Activated CD4-positive, alpha-beta T cell treated with anti-CD3 and anti-CD28 coated beads, Interleukin-2, amount 10 ng/mL, durations not matched to agents 7 days and 5 days (primary cell): Measurements from ENCODE around the gene PRKCA. TPM values are rescaled to one million over a fixed set of nuclear protein-coding genes. Genes with fewer than 3 reads are reported as not detected.

ENCODE experiments used
- CTCF ChIA-PET: fragments of 350-600 bp; sonication (Branson Sonifier 250); formaldehyde crosslinking; loops from one replicate; lab custom pipeline; 2021; ENCODE audit warnings: antibody characterized with exemption; lab: Charles Lee
- POLR2A ChIA-PET: fragments of 350-600 bp; sonication (Branson Sonifier 250); formaldehyde crosslinking; loops from one replicate; lab custom pipeline; 2021; ENCODE audit warnings: antibody characterized with exemption; lab: Charles Lee
- DNase-seq: peaks from one replicate; pipeline ENCODE4 v3.0.0-alpha.2; 2020
- H3K27ac Mint-ChIP-seq: one replicate; pipeline ENCODE4 v1.8.0; 2021; ENCODE audit warnings: mild to moderate bottlenecking, moderate library complexity, mixed read lengths
- H3K27me3 Mint-ChIP-seq: one replicate; pipeline ENCODE4 v1.8.0; 2021; ENCODE audit warnings: mixed read lengths
- H3K36me3 Mint-ChIP-seq: one replicate; pipeline ENCODE4 v1.8.0; 2021; ENCODE audit warnings: low read depth, mixed read lengths
- H3K4me1 Mint-ChIP-seq: one replicate; pipeline ENCODE4 v1.8.0; 2021; ENCODE audit warnings: mixed read lengths
- H3K4me3 Mint-ChIP-seq: one replicate; pipeline ENCODE4 v1.8.0; 2021; ENCODE audit warnings: mild to moderate bottlenecking, moderate library complexity, mixed read lengths
- H3K9me3 Mint-ChIP-seq: one replicate; pipeline ENCODE4 v1.8.0; 2021; ENCODE audit warnings: mixed read lengths
- total RNA-seq, 2 experiments: library from RNA; stranded (reverse); gene quantifications; one replicate each; pipeline ENCODE4 v1.2.3, GENCODE V29; 2021

The PRKCA gene
- total RNA-seq, 2 experiments from 2014 or later = 72.8 to 74.6 TPM

DNA sequence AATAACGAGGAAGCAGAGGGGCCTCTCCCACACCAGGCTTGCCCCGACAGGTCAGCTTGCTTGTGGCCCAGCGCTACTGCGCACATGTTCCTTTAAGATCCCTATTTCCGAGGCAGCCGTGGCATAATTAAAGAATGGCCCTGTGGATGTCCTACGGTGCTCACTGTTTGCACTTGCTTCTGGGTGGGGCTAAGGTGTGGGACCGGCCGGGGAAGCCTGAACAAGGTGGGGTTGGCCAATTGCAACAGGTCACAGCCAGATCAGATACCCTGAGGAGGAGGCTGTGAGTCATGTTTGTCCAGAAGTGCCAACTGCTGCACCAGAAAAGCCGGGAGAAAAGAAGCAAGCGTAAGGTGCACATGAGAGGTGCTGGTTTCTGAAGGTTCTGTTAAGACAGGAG, 374.0 kb downstream of the PRKCA start:
- Mint-ChIP-seq H3K4me1 (peaks cover 52% of the 10 kb centered on the region), H3K9me3 (peaks cover 3% of the 10 kb centered on the region), H3K36me3 (peaks cover 27% of the 10 kb centered on the region), H3K4me3 (no peak overlapping the region), H3K27me3 (no peaks in the 10 kb centered on the region), H3K27ac (peak overlapping the region; percentile 21)
- DNase-seq = no peak
- POLR2A ChIA-PET = no interaction called here
- CTCF ChIA-PET = interaction anchor here (0.6 to 0.7 kb wide), 2 partner anchors 21 to 331 kb away, joined by 3 read pairs; no protein-coding TSS in a partner anchor

DNA sequence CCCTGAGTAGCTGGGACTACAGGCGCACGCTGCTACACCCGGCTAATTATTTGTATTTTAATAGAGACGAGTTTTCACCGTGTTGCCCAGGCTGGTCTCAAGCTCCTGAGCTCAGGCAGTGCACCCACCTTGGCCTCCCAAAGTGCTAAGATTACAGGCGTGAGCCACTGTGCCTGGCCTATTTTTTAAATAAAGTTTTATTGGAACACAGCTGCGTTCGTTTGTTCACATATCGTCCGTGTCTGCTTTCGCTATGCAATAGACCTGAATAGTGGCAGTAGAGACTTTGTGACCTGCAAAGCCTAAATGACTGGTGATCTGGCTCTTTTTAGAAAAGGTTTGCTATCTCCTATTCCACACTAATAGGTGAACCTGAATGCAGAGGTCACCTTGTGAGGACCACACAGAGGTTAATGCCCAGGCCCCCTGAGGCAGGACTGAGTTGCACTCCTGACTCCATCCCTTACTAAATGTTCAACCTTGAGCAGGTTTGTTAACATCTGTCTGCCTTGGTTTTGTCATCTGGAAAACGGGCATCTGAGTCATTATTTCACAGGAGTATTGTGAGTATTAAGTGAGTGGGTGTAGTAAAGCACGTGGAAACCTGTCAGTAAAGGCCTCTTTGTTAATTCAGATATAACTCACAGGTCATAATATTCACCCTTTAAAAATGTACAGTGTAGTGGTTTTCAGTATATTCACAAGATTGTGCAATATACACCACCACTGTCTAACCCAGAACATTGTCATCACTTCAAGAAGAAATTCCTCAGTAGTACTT, 375.0 kb downstream of the PRKCA start:
- H3K4me1 Mint-ChIP-seq = peaks cover 42% of the 10 kb centered on the region
- H3K27me3 Mint-ChIP-seq = no peaks in the 10 kb centered on the region
- no peak for DNase-seq
- no peak overlapping the region for H3K27ac Mint-ChIP-seq
- ChIA-PET CTCF (interaction anchor here (0.6 to 0.7 kb wide), 3 partner anchors 20 to 1311 kb away, joined by 3 read pairs; no protein-coding TSS in a partner anchor), POLR2A (no interaction called here)
- H3K36me3 Mint-ChIP-seq = peaks cover 30% of the 10 kb centered on the region
- peaks cover 3% of the 10 kb centered on the region for H3K9me3 Mint-ChIP-seq
- no peak overlapping the region for H3K4me3 Mint-ChIP-seq

DNA sequence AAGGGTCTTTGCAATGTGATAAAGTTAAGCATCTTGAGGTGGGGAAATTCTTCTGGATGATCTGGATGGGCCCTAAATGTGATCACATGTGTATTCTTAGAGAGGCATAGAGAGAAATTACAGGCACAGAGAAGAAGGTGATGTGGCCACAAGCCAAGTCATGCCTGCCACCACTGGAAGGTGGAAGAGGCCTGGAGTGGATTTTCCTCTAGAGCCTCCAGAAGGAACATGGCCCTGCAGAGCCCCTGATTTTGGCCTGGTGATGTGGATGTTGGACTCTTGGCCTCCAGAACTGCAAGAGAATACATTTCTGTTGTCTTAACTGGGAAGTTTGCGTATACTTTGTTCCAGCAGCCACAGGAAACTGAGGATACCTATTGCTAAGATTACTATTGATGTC, 375.6 kb downstream of the PRKCA start:
- H3K4me1 Mint-ChIP-seq = peaks cover 38% of the 10 kb centered on the region
- H3K4me3 Mint-ChIP-seq = no peak overlapping the region
- H3K36me3 Mint-ChIP-seq = peaks cover 30% of the 10 kb centered on the region
- no peak overlapping the region for H3K27ac Mint-ChIP-seq
- ChIA-PET CTCF (no interaction called here), POLR2A (no interaction called here)
- H3K27me3 Mint-ChIP-seq = no peaks in the 10 kb centered on the region
- DNase-seq = no peak
- peaks cover 3% of the 10 kb centered on the region for H3K9me3 Mint-ChIP-seq

DNA sequence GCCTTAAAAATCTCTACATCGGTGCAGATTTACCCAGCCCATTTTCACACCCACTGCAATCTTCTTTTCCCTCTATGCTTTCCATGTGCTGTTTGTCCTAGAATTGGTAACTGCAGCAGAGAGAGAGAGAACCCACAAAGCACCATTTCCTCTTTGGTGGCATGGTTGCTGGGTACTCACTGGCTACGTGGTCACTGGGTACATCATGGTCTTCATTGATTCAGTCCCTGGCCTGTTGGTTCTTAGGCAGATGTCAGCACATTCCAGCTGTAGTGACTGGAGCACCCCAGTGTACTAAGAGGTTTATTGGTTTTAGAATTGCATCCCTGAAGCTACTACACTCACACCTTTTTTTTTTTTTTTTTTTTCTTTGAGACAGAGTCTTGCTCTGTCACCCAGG, 376.4 kb downstream of the PRKCA start:
- POLR2A ChIA-PET = no interaction called here
- DNase-seq = no peak
- H3K9me3 Mint-ChIP-seq = peaks cover 3% of the 10 kb centered on the region
- peaks cover 30% of the 10 kb centered on the region for H3K36me3 Mint-ChIP-seq
- CTCF ChIA-PET = interaction anchor here (1.2 kb wide), 1 partner anchor 12 kb away, joined by 5 read pairs; no protein-coding TSS in a partner anchor
- no peak overlapping the region for H3K4me3 Mint-ChIP-seq
- H3K27me3 Mint-ChIP-seq = no peaks in the 10 kb centered on the region
- H3K4me1 Mint-ChIP-seq = peaks cover 30% of the 10 kb centered on the region
- peak overlapping the region; percentile 50 for H3K27ac Mint-ChIP-seq

DNA sequence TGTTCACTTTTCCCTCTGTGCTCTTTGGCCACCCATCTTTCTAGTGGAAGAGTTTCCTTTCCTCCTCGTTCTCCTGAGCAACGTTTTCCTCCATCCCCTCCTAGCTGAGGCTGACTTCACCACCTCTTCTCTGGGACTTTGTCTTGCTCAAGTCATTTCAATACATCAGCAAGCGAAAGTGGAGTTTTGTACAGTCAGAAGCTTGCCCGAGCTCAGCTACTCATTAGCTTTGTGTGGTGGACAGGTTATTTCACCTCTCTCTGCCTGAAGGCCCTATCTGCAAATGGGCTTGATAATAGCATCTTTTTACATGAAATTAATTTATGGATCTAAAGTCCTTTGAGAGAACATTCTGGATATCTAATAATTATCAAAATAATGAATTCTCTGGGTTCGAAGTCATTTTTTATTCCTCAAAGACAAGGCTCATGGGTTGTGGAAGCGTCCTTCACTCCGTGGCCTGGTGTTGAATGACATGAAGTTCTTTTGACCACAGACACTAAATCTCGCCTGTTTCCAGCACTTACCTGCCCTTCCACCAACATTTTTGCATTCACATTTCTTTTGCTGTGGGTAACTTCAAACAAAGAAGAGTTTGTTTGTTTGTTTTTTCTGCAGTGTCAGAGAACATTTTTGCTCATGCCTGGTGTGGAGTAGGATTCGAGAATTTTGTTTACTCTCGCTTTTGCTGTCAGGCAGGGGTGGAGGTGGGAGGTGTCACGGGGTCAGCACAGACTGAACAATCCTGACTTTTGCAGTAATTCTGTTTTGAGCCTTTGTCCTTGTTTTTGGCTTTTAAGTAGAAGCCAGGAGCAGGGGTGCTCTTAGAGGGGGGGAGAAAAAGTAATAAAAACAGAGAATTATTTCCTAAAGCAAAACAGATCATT, 377.5 kb downstream of the PRKCA start:
- Mint-ChIP-seq H3K27me3 (no peaks in the 10 kb centered on the region), H3K4me3 (no peak overlapping the region), H3K27ac (peak overlapping the region; percentile 50), H3K9me3 (peaks cover 3% of the 10 kb centered on the region), H3K4me1 (peaks cover 19% of the 10 kb centered on the region), H3K36me3 (peaks cover 30% of the 10 kb centered on the region)
- ChIA-PET CTCF (interaction anchor here (1.2 kb wide), 1 partner anchor 11 kb away, joined by 5 read pairs; no protein-coding TSS in a partner anchor), POLR2A (interaction anchor here (0.5 to 0.6 kb wide), 2 partner anchors 11 to 277 kb away, joined by 4 to 5 read pairs; no protein-coding TSS in a partner anchor)
- DNase-seq = no peak

DNA sequence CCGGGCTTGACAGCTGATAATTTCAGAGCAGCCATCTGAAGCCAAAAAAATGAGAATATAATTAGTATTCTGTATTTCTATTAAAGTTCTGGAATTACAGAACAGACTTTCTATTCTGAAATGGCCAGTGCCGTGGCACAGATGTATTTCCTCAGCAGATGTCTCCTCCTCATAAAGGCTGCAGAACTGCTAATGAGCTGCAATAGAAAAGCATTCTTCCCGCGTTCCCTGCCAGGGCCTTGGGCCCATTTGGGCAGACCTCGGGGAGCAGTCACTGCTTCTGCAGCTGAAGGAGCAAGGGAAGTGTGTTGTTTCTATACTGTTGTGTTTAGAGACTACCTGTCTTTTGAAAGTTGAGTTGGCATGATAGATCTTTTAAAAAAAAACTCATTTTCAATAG, 379.9 kb downstream of the PRKCA start:
- H3K27ac Mint-ChIP-seq = no peak overlapping the region
- ChIA-PET POLR2A (no interaction called here), CTCF (no interaction called here)
- peaks cover 17% of the 10 kb centered on the region for H3K4me1 Mint-ChIP-seq
- no peaks in the 10 kb centered on the region for H3K27me3 Mint-ChIP-seq
- peaks cover 26% of the 10 kb centered on the region for H3K36me3 Mint-ChIP-seq
- H3K4me3 Mint-ChIP-seq = no peak overlapping the region
- DNase-seq = no peak
- peaks cover 3% of the 10 kb centered on the region for H3K9me3 Mint-ChIP-seq

DNA sequence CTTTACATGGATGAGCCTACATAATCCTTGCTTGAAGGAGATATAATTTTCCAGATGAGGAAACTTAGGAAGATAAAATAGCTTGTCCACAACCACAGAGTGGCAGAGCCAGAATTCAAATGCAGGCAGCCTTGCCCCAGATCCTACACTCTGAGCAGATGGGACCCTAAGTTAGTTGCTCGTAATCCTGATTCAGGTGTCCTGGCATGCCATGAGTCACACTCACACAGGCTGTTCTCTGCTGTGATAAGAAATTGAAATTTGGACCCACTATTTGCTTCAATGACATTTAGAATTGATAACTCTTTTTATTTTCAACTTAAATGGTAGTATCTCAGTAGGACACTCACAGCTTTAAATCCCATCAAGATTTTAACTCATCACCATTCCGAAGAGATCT, 381.8 kb downstream of the PRKCA start:
- Mint-ChIP-seq H3K4me3 (no peak overlapping the region), H3K4me1 (peaks cover 4% of the 10 kb centered on the region), H3K27me3 (no peaks in the 10 kb centered on the region), H3K9me3 (no peaks in the 10 kb centered on the region), H3K27ac (no peak overlapping the region), H3K36me3 (peaks cover 26% of the 10 kb centered on the region)
- ChIA-PET CTCF (interaction anchor here (1.0 to 1.1 kb wide), 2 partner anchors 9 to 14 kb away, joined by 3 to 4 read pairs; no protein-coding TSS in a partner anchor), POLR2A (no interaction called here)
- DNase-seq = no peak

DNA sequence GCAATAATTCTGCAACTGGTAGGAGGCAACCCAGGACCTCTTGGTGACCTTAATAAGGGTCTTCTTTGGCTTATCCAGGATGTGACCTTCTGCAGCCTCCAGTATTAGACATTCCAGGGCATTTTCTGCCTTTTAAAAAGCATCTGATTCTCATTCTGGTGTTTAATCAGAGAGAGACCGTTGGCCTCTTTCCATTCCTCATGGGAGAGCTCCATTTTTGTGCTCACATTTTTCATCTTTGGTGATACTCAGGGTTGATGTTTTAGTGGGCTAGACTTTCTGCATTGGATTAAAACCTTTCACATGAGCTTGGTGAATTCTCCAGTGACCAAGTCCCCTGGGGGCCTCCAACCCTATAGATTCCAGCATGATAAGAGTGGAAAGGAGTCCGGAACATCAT, 382.3 kb downstream of the PRKCA start:
- no peak for DNase-seq
- no peaks in the 10 kb centered on the region for H3K4me1 Mint-ChIP-seq
- H3K27me3 Mint-ChIP-seq = no peaks in the 10 kb centered on the region
- H3K27ac Mint-ChIP-seq = no peak overlapping the region
- ChIA-PET CTCF (interaction anchor here (1.0 to 1.1 kb wide), 2 partner anchors 9 to 14 kb away, joined by 3 to 4 read pairs; no protein-coding TSS in a partner anchor), POLR2A (no interaction called here)
- H3K36me3 Mint-ChIP-seq = peaks cover 27% of the 10 kb centered on the region
- H3K4me3 Mint-ChIP-seq = no peak overlapping the region
- H3K9me3 Mint-ChIP-seq = no peaks in the 10 kb centered on the region

DNA sequence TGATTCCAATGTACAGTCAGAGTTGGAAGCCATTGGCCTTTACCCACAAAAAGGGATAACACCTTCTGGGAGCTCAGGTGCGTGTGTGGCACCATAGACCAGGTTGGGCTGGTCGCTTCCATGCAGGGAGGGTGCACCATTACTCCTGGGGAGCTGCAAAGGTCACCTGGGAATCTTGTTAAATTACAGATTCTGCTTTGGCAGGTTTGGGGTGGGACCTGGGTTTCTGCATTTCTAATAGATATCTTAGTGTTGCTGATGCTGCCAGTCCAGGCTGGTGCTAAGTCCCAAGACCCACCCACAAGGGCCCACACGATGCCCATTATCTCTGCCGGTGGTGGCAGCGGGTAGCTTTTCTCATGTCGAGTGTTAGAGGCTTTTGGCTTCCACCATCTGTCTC, 384.2 kb downstream of the PRKCA start:
- H3K4me1 Mint-ChIP-seq = peaks cover 7% of the 10 kb centered on the region
- peaks cover 42% of the 10 kb centered on the region for H3K36me3 Mint-ChIP-seq
- H3K4me3 Mint-ChIP-seq = no peak overlapping the region
- POLR2A ChIA-PET = no interaction called here
- CTCF ChIA-PET = interaction anchor here (1.8 kb wide), 1 partner anchor 11 kb away, joined by 7 read pairs; no protein-coding TSS in a partner anchor
- no peak overlapping the region for H3K27ac Mint-ChIP-seq
- DNase-seq = no peak
- no peaks in the 10 kb centered on the region for H3K27me3 Mint-ChIP-seq
- no peaks in the 10 kb centered on the region for H3K9me3 Mint-ChIP-seq

DNA sequence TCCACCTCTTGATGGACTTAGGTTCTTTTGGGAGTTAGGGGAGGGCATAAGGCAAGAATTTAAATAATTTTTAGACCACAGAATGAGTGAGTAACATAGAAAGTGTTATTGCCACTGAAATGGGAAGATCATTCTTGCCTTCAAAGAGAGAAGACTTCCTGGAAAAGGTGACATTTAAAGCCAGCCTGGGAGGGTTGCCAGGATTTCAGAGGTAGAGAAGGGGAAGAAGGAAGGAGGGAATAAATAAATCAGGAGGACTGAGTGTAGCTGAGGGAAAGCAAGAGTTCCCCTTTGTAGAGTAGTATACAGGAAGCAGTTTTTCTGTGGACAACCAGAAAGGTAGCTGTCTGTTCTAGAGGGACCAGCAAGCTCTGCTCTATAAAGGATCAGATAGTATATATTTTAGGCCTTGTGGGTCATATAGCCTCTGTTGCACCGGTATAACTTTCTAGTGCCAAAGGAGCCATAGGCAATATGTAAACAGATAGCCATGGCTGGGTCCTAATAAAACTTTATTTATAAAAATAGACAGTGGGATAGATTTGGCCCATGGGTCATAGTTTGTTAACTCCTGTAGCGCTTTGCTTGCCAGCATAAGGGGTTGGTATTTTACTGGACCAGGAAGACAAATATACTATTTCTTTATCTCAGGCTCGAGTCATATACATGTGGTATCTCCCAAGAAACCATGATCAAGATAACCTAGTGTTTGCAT, 385.3 kb downstream of the PRKCA start:
- POLR2A ChIA-PET = no interaction called here
- no peak overlapping the region for H3K4me3 Mint-ChIP-seq

DNA sequence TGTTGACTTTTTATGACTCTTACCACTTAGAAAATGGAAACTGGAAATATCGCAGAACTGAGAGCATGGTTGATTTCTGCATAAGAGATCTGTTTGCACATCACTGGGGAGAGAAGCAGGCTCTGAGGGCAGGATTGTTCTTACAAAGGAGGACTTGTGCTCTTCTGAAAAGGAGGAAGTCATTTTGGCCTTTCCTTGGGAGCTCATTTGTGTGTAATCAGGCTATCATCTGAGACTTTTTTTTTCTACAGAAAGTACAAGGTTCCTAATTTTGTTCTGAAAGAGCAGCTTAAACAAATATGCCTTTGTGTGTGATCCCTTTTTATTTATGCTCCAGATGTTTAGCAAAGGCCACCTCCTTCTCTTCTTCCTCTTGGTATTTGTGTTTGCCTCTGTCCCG, 386.8 kb downstream of the PRKCA start:
- DNase-seq = no peak
- Mint-ChIP-seq H3K27ac (no peak overlapping the region), H3K27me3 (no peaks in the 10 kb centered on the region), H3K9me3 (no peaks in the 10 kb centered on the region), H3K4me1 (peaks cover 16% of the 10 kb centered on the region), H3K36me3 (peaks cover 65% of the 10 kb centered on the region), H3K4me3 (no peak overlapping the region)
- ChIA-PET POLR2A (no interaction called here), CTCF (interaction anchor here (1.1 to 1.4 kb wide), 2 partner anchors 10 to 15 kb away, joined by 3 read pairs; no protein-coding TSS in a partner anchor)

More for the DNA sequence above, 385.3 kb downstream of the PRKCA start:
- Mint-ChIP-seq H3K27me3 (no peaks in the 10 kb centered on the region), H3K36me3 (peaks cover 51% of the 10 kb centered on the region), H3K4me1 (peaks cover 15% of the 10 kb centered on the region), H3K9me3 (no peaks in the 10 kb centered on the region), H3K27ac (no peak overlapping the region)
- no peak for DNase-seq
- CTCF ChIA-PET = interaction anchor here (1.1 kb wide), 1 partner anchor 11 kb away, joined by 3 read pairs; no protein-coding TSS in a partner anchor

DNA sequence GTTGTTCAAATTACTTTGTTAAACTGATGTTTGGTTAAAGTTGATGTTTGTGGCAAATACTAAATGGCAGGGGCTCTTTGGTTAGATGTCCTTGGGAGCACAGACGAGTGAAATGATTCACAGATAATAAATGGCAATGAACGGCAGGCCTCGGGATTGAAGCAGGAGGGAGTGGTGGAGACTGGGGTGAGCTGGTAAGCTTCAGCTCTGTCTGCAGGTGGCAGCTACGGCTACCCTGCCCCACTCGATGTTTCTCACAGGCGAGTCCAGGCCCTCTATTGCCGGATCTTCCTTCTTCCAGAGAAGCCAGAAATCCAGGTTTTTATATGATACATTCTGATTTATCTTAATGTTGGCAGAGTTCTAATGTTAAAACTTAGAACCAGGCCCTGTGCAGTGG, 387.8 kb downstream of the PRKCA start:
- Mint-ChIP-seq H3K27ac (no peak overlapping the region), H3K36me3 (peaks cover 73% of the 10 kb centered on the region), H3K9me3 (no peaks in the 10 kb centered on the region), H3K4me3 (no peak overlapping the region), H3K27me3 (no peaks in the 10 kb centered on the region), H3K4me1 (peaks cover 16% of the 10 kb centered on the region)
- POLR2A ChIA-PET = no interaction called here
- DNase-seq = no peak
- CTCF ChIA-PET = interaction anchor here (1.6 kb wide), 1 partner anchor 11 kb away, joined by 5 read pairs; no protein-coding TSS in a partner anchor
